ENCODE data around the gene LAMB2.

Gene LAMB2

DNA sequence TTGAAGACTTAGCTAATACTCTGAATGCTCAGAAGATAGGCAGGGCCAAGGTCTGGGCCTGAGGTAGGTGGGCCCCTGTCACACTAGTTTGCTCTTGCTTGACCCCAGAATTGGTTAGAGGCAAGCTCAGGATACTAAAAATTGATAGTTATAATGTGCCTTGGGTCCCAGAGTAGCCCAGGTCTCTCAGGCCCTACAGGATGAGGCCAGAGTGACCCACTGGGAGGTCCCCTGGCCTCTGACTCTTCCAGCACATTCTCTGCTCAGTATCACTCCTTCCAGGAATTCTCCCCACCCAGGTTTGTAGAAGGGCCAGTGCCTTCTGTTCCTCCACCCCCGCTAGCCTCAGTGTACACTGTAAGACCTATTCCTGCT, 37.9 kb upstream of the LAMB2 start:
- H3K4me1 ChIP-seq (ENCODE audit: control insufficient read depth in 2 of 2, insufficient read depth in 1 of 2, low read depth in 1 of 2, low read length in 2 of 2): peaks cover 28 to 32% of the 10 kb centered on the region in 2 donors
- H2BK120ac ChIP-seq (ENCODE audit: low read depth, low read length): no peak overlapping the region
- H3K18ac ChIP-seq (ENCODE audit: low read length): no peak overlapping the region
- H3K23ac ChIP-seq (ENCODE audit: low read depth, low read length, poor library complexity): peak overlapping the region; percentile 82
- no peak overlapping the region for H4K8ac ChIP-seq (ENCODE audit: low read depth, low read length)
- H2AFZ ChIP-seq (ENCODE audit: low read length): peak overlapping the region; percentile 96
- H4K91ac ChIP-seq (ENCODE audit: low read depth, low read length, poor library complexity): no peak overlapping the region
- H3K36me3 ChIP-seq (replicated peaks in 1 of 2; ENCODE audit: control insufficient read depth in 2 of 2, insufficient read depth in 2 of 2, low read length in 2 of 2): peaks cover 13 to 17% of the 10 kb centered on the region in 2 donors
- no peak overlapping the region for H3K27ac ChIP-seq (replicated peaks; ENCODE audit: low read length)
- peaks cover 11% of the 10 kb centered on the region for H3K79me1 ChIP-seq (ENCODE audit: low read depth, low read length)
- peak overlapping the region in 1 of 2 donors; percentile 86 for H3K4me3 ChIP-seq (ENCODE audit: low read length in 2 of 2)
- H2BK5ac ChIP-seq (ENCODE audit: low read length): peak overlapping the region; percentile 27
- peak overlapping the region; percentile 92 for H3K4me2 ChIP-seq (ENCODE audit: insufficient read depth, low read length, poor library complexity, severe bottlenecking)
- H2AK5ac ChIP-seq (ENCODE audit: low read depth, low read length): peak overlapping the region; percentile 8
- no peak overlapping the region for H3K4ac ChIP-seq (ENCODE audit: low read length)
- no peak overlapping the region for H3K9ac ChIP-seq (ENCODE audit: low read depth, low read length, poor library complexity)
- H3K9me3 ChIP-seq (replicated peaks in 1 of 2; ENCODE audit: control insufficient read depth in 2 of 2, insufficient read depth in 1 of 2, low read depth in 1 of 2, low read length in 2 of 2): peaks cover 0 to 2% of the 10 kb centered on the region in 2 donors
- H2BK12ac ChIP-seq (ENCODE audit: low read length): no peak overlapping the region
- no peak overlapping the region for H3K14ac ChIP-seq (ENCODE audit: low read length)
- WGBS, 2 donors (ENCODE audit: extremely low coverage in 2 of 2, insufficient read length in 2 of 2, insufficient replicate concordance in 1 of 2): no CpG with 5 or more reads among the region's 1 CpG
- peaks cover 0 to 2% (median 0%) of the 10 kb centered on the region in 3 experiments for H3K27me3 ChIP-seq (ENCODE audit: control insufficient read depth in 3 of 3, insufficient read depth in 3 of 3, low read depth in 1 of 3, low read length in 3 of 3)
- DNase-seq (ENCODE audit: low spot score): no peak
- peak overlapping the region; percentile 6 for H2BK15ac ChIP-seq (ENCODE audit: low read length)

DNA sequence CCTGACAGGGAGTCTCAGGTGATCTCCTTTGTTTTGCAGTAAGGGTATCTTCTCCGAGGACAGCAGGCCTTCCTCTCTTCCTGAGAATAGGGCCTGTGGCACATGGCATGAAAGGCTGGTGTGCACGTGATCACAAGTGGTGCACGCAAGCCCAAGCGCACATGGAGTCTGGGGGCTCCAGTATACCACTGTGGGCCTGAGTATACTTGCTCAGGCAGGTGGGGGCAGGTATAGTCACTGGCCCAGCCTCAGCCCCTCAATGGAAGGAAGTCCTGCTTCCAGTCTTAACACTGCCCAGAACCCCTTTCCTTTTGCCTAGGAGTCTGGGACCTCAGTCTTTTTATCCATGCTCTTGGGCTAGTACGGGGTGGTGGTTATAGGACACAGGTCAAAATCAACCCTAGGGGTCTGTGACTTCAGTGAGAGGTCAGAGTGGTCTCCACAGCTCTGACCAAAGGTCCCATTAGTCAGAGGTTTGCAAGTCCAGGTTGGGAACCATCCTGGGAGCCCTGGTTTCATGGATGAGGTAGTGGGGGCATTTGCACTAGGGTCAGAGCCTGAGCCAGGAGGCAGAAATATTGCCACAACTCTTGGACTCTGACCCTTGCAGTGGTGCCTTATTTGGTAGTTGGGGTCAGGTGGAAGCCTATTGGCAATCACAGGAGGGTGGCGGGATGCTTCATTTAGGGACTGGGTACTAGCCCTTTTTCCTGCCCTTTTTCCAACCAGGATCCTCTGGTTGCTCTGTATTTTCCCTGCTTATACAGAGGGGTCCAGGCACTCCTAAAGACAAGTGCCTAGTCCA, 34.1 kb upstream of the LAMB2 start:
- DNase-seq (ENCODE audit: low spot score): no peak
- peaks cover 0 to 6% of the 10 kb centered on the region in 2 donors for H3K9me3 ChIP-seq (replicated peaks in 1 of 2; ENCODE audit: control insufficient read depth in 2 of 2, insufficient read depth in 1 of 2, low read depth in 1 of 2, low read length in 2 of 2)
- peaks cover 16 to 30% of the 10 kb centered on the region in 2 donors for H3K36me3 ChIP-seq (replicated peaks in 1 of 2; ENCODE audit: control insufficient read depth in 2 of 2, insufficient read depth in 2 of 2, low read length in 2 of 2)
- H2AK5ac ChIP-seq (ENCODE audit: low read depth, low read length): peak overlapping the region; percentile 95
- no CpG with 5 or more reads among the region's 6 CpGs for WGBS, 2 donors (ENCODE audit: extremely low coverage in 2 of 2, insufficient read length in 2 of 2, insufficient replicate concordance in 1 of 2)
- no peak overlapping the region for H3K27ac ChIP-seq (replicated peaks; ENCODE audit: low read length)
- H3K4me1 ChIP-seq (ENCODE audit: control insufficient read depth in 2 of 2, insufficient read depth in 1 of 2, low read depth in 1 of 2, low read length in 2 of 2): peaks cover 3 to 13% of the 10 kb centered on the region in 2 donors
- H4K91ac ChIP-seq (ENCODE audit: low read depth, low read length, poor library complexity): no peak overlapping the region
- peaks cover 5% of the 10 kb centered on the region for H3K79me1 ChIP-seq (ENCODE audit: low read depth, low read length)
- peak overlapping the region; percentile 95 for H3K18ac ChIP-seq (ENCODE audit: low read length)
- peak overlapping the region; percentile 90 for H2AFZ ChIP-seq (ENCODE audit: low read length)
- H3K4me3 ChIP-seq (ENCODE audit: low read length in 2 of 2): peak overlapping the region in 1 of 2 donors; percentile 97
- H4K8ac ChIP-seq (ENCODE audit: low read depth, low read length): peak overlapping the region; percentile 99
- H2BK12ac ChIP-seq (ENCODE audit: low read length): peak overlapping the region; percentile 82
- no peak overlapping the region for H3K4ac ChIP-seq (ENCODE audit: low read length)
- peaks cover 0 to 2% (median 0%) of the 10 kb centered on the region in 3 experiments for H3K27me3 ChIP-seq (ENCODE audit: control insufficient read depth in 3 of 3, insufficient read depth in 3 of 3, low read depth in 1 of 3, low read length in 3 of 3)
- H3K23ac ChIP-seq (ENCODE audit: low read depth, low read length, poor library complexity): no peak overlapping the region
- H2BK15ac ChIP-seq (ENCODE audit: low read length): peak overlapping the region; percentile 97
- H2BK120ac ChIP-seq (ENCODE audit: low read depth, low read length): peak overlapping the region; percentile 14
- H3K14ac ChIP-seq (ENCODE audit: low read length): no peak overlapping the region
- H3K9ac ChIP-seq (ENCODE audit: low read depth, low read length, poor library complexity): no peak overlapping the region
- H3K4me2 ChIP-seq (ENCODE audit: insufficient read depth, low read length, poor library complexity, severe bottlenecking): no peak overlapping the region
- H2BK5ac ChIP-seq (ENCODE audit: low read length): peak overlapping the region; percentile 77

DNA sequence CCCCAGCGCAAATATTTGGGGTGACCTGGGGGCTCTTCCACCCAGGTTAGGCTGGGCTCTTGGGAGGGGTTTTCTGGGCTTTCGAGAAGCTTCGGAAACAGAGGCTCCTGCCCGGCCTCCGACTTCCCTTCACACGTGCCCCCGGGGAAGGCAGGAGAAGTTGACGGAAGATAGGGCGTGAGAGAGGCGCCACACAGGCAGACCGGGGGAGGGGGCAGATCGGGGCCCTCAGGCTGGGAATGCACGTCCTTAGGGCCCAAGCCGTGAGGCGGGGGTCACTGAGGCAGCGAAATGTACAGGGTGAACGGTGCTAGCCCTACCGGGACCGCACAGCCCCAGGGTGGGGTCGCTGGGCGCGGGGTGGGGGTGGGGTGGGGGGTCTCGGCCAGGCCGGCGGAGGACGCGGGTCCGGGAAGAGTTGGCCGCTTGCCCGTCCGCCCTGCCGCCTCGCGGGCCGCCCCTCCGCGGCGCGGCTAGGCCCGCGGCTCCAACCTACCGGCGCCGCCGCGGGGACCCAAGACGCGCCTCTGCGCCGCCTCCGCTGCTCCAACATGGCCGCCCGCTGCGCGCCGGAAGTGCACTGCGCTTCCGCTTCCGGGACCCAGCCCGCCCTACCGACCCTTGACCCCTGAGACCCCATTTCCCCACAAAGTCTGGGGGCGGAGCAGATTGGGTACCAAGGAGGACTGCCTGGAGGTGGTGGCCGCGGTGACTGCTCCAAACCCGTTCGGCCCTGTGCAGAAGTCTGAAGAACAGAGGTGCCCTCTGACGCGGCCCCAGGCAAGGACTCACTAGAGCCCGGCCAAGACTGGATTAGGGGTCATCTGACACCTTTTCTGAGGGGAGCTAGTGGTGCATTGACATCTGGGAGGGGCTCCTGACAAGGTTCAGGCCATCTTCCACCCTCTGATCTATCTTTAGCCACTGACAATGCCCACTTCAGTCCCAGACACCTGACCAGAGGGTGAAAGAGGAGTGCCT, 33.2 kb upstream of the LAMB2 start, which contains the start of gene CCDC71:
TSS of gene CCDC71 (minus strand) at position 561 of the 981 bp plus-strand sequence. CDS start 2,123 bp downstream, outside the sequence.
- H3K18ac ChIP-seq (ENCODE audit: low read length): peak within 1 kb of the TSS; percentile 95

More for the DNA sequence above, 33.2 kb upstream of the LAMB2 start, which contains the start of gene CCDC71:
- H3K9me3 ChIP-seq (replicated peaks in 1 of 2; ENCODE audit: control insufficient read depth in 2 of 2, insufficient read depth in 1 of 2, low read depth in 1 of 2, low read length in 2 of 2): peaks cover 0 to 6% of the 10 kb centered on the region in 2 donors
- peak within 1 kb of the TSS; percentile 97 for H2BK15ac ChIP-seq (ENCODE audit: low read length)
- peaks cover 5% of the 10 kb centered on the region for H3K79me1 ChIP-seq (ENCODE audit: low read depth, low read length)
- peak within 1 kb of the TSS; percentile 91 for H3K9ac ChIP-seq (ENCODE audit: low read depth, low read length, poor library complexity)
- no CpG with 5 or more reads among the region's 69 CpGs for WGBS, 2 donors (ENCODE audit: extremely low coverage in 2 of 2, insufficient read length in 2 of 2, insufficient replicate concordance in 1 of 2)
- H3K4me2 ChIP-seq (ENCODE audit: insufficient read depth, low read length, poor library complexity, severe bottlenecking): peak within 1 kb of the TSS; percentile 53
- H2AK5ac ChIP-seq (ENCODE audit: low read depth, low read length): peak within 1 kb of the TSS; percentile 95
- peak within 1 kb of the TSS; percentile 70 for H3K23ac ChIP-seq (ENCODE audit: low read depth, low read length, poor library complexity)
- H2BK5ac ChIP-seq (ENCODE audit: low read length): peak within 1 kb of the TSS; percentile 77
- peak within 1 kb of the TSS; percentile 41 for H4K91ac ChIP-seq (ENCODE audit: low read depth, low read length, poor library complexity)
- peak within 1 kb of the TSS; percentile 50 for H3K14ac ChIP-seq (ENCODE audit: low read length)
- peak within 1 kb of the TSS; percentile 97 to 98 for H3K4me3 ChIP-seq (ENCODE audit: low read length in 2 of 2)
- H2BK120ac ChIP-seq (ENCODE audit: low read depth, low read length): peak within 1 kb of the TSS; percentile 14
- H3K4ac ChIP-seq (ENCODE audit: low read length): peak within 1 kb of the TSS; percentile 93
- DNase-seq (ENCODE audit: low spot score): no peak
- H3K27me3 ChIP-seq (ENCODE audit: control insufficient read depth in 3 of 3, insufficient read depth in 3 of 3, low read depth in 1 of 3, low read length in 3 of 3): peaks cover 0 to 2% (median 0%) of the 10 kb centered on the region in 3 experiments
- peaks cover 3 to 13% of the 10 kb centered on the region in 2 donors for H3K4me1 ChIP-seq (ENCODE audit: control insufficient read depth in 2 of 2, insufficient read depth in 1 of 2, low read depth in 1 of 2, low read length in 2 of 2)
- peak within 1 kb of the TSS; percentile 82 for H2BK12ac ChIP-seq (ENCODE audit: low read length)
- H4K8ac ChIP-seq (ENCODE audit: low read depth, low read length): peak within 1 kb of the TSS; percentile 99
- H2AFZ ChIP-seq (ENCODE audit: low read length): peak within 1 kb of the TSS; percentile 90
- H3K36me3 ChIP-seq (replicated peaks in 1 of 2; ENCODE audit: control insufficient read depth in 2 of 2, insufficient read depth in 2 of 2, low read length in 2 of 2): peaks cover 20 to 39% of the 10 kb centered on the region in 2 donors
- no peak within 1 kb of the TSS for H3K27ac ChIP-seq (replicated peaks; ENCODE audit: low read length)
